ENCODE data around the gene FAM110A.
"Not testable (repeated sequence)": the region's sequence is repeated elsewhere in the genome, so short reads cannot be mapped to it uniquely, and the experiment has no call there.

FAM110A gene

GRCh38 chr20:833450-834150, at the start of gene FAM110A:
Gene FAM110A (plus strand): TSS chr20:833715. CDS start chr20:844805, 11,090 bp downstream.
- ATAC-seq (ENCODE audit: low read depth): peak; percentile 92
- Histone ChIP-seq H3K36me3 (ENCODE audit: low read depth) (no peaks in the 10 kb centered on the region; the same call in 1 of the 2 replicates), H3K4me1 (ENCODE audit: insufficient read depth, poor library complexity, severe bottlenecking) (peaks cover 17% of the 10 kb centered on the region), H3K27ac (ENCODE audit: poor library complexity, severe bottlenecking) (peak within 1 kb of the TSS; percentile 75), H3K4me3 (ENCODE audit: severe bottlenecking) (peak within 1 kb of the TSS; percentile 88), H3K27me3 (ENCODE audit: insufficient read depth, poor library complexity, severe bottlenecking) (no peaks in the 10 kb centered on the region), H3K9me3 (ENCODE audit: severe bottlenecking) (no peaks in the 10 kb centered on the region)
- DNase-seq (ENCODE audit: low spot score): peak; percentile 96
- no peak for TF ChIP-seq CTCF (IDR thresholded peaks at IDR 0.05; ENCODE audit: poor library complexity, severe bottlenecking)

GRCh38 chr20:787825-788224, 45.7 kb upstream of the FAM110A start:
- no peak overlapping the region for H3K4me3 ChIP-seq (ENCODE audit: severe bottlenecking)
- H3K4me1 ChIP-seq (ENCODE audit: insufficient read depth, poor library complexity, severe bottlenecking): no peaks in the 10 kb centered on the region
- ATAC-seq (ENCODE audit: low read depth): no peak
- H3K36me3 ChIP-seq (ENCODE audit: low read depth): no peaks in the 10 kb centered on the region
- H3K9me3 ChIP-seq (ENCODE audit: severe bottlenecking): peaks cover 3% of the 10 kb centered on the region
- DNase-seq (ENCODE audit: low spot score): no peak
- H3K27ac ChIP-seq (ENCODE audit: poor library complexity, severe bottlenecking): no peak overlapping the region
- peaks cover 24% of the 10 kb centered on the region for H3K27me3 ChIP-seq (ENCODE audit: insufficient read depth, poor library complexity, severe bottlenecking)
- no peak for TF ChIP-seq CTCF (IDR thresholded peaks at IDR 0.05; ENCODE audit: poor library complexity, severe bottlenecking)

DNA sequence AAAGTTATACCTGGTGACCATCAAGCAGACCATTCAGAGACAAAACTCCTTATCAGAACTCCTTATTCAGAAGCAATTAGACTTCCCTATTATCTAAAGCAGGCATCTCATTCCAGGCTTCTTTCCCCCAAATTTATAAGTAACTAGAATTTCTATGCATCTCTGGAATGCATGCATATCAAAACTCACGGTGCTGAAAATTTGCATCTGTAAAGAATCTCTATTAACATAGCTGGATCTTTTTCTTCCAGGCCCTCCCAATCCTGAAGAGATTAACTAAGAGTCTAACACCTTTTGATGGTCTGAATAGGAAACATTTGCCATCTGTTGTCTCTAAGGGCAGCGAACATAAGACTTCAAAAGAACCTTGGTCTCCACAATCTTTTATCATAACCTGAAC, 42.5 kb upstream of the FAM110A start:
- Histone ChIP-seq H3K9me3 (ENCODE audit: severe bottlenecking) (no peaks in the 10 kb centered on the region), H3K27ac (ENCODE audit: poor library complexity, severe bottlenecking) (no peak overlapping the region), H3K36me3 (ENCODE audit: low read depth) (no peaks in the 10 kb centered on the region), H3K4me1 (ENCODE audit: insufficient read depth, poor library complexity, severe bottlenecking) (no peaks in the 10 kb centered on the region), H3K4me3 (ENCODE audit: severe bottlenecking) (no peak overlapping the region), H3K27me3 (ENCODE audit: insufficient read depth, poor library complexity, severe bottlenecking) (peaks cover 42% of the 10 kb centered on the region)
- no peak for DNase-seq (ENCODE audit: low spot score)
- TF ChIP-seq CTCF (IDR thresholded peaks at IDR 0.05; ENCODE audit: poor library complexity, severe bottlenecking): no peak
- ATAC-seq (ENCODE audit: low read depth): no peak

- no peak overlapping the region for H3K4me3 ChIP-seq (ENCODE audit: severe bottlenecking)
- ATAC-seq (ENCODE audit: low read depth) (no peak), DNase-seq (ENCODE audit: low spot score) (no peak)
- no peaks in the 10 kb centered on the region for H3K36me3 ChIP-seq (ENCODE audit: low read depth)
- H3K27ac ChIP-seq (ENCODE audit: poor library complexity, severe bottlenecking): no peak overlapping the region
- TF ChIP-seq CTCF (IDR thresholded peaks at IDR 0.05; ENCODE audit: poor library complexity, severe bottlenecking): no peak
- peaks cover 54% of the 10 kb centered on the region for H3K27me3 ChIP-seq (ENCODE audit: insufficient read depth, poor library complexity, severe bottlenecking)
- H3K9me3 ChIP-seq (ENCODE audit: severe bottlenecking): no peaks in the 10 kb centered on the region
- no peaks in the 10 kb centered on the region for H3K4me1 ChIP-seq (ENCODE audit: insufficient read depth, poor library complexity, severe bottlenecking)
These were observed 41.3 kb upstream of the FAM110A start for GRCh38 chr20:792248-792647.

DNA sequence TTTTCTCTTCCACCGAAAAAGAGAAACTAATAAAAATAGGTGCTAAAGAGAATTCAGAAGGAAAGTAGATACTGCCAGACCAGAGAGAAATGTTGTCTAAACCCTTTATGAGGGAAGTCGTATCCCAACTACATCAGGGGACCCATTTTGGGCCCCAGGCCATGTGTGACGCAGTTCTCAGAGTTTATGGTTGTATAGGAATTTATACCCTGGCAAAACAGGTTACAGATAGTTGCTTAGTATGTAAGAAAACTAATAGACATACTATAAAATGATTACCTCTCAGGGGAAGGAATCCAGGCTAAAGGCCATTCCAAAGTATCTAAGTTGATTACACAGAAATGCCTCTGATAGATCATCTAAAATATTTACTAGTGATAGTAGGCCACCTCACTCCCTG, 36.6 kb upstream of the FAM110A start:
- DNase-seq (ENCODE audit: low spot score): no peak
- H3K4me3 ChIP-seq (ENCODE audit: severe bottlenecking): no peak overlapping the region
- ATAC-seq (ENCODE audit: low read depth): no peak
- H3K9me3 ChIP-seq (ENCODE audit: severe bottlenecking): no peaks in the 10 kb centered on the region
- peaks cover 31% of the 10 kb centered on the region for H3K27me3 ChIP-seq (ENCODE audit: insufficient read depth, poor library complexity, severe bottlenecking)
- no peak for TF ChIP-seq CTCF (IDR thresholded peaks at IDR 0.05; ENCODE audit: poor library complexity, severe bottlenecking)
- H3K36me3 ChIP-seq (ENCODE audit: low read depth): no peaks in the 10 kb centered on the region
- no peaks in the 10 kb centered on the region for H3K4me1 ChIP-seq (ENCODE audit: insufficient read depth, poor library complexity, severe bottlenecking)
- H3K27ac ChIP-seq (ENCODE audit: poor library complexity, severe bottlenecking): no peak overlapping the region

DNA sequence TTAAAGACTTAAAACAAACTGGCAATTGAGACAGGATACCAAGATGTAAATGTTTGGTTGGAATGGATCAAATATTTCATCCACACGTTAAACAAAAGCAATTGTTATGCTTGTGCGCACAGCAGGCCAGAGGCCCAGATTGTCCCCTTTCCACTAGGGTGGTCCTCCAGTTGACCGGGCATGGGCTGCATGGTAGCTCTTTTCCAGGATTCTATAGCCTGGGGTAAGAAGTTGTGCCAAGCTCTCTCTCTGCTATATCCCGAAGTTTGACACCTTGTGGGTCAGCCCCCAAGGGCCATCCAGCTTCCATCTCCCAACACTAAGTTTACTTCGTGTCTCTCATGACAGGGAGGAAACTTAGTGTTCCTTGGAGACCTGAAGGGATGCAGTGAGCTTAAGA, 34.8 kb upstream of the FAM110A start:
- not testable (repeated sequence) for H3K36me3 ChIP-seq (ENCODE audit: low read depth); DNase-seq (ENCODE audit: low spot score); H3K9me3 ChIP-seq (ENCODE audit: severe bottlenecking); ATAC-seq (ENCODE audit: low read depth); H3K27ac ChIP-seq (ENCODE audit: poor library complexity, severe bottlenecking); H3K4me1 ChIP-seq (ENCODE audit: insufficient read depth, poor library complexity, severe bottlenecking); H3K4me3 ChIP-seq (ENCODE audit: severe bottlenecking)
- H3K27me3 ChIP-seq (ENCODE audit: insufficient read depth, poor library complexity, severe bottlenecking): peaks cover 28% of the 10 kb centered on the region

DNA sequence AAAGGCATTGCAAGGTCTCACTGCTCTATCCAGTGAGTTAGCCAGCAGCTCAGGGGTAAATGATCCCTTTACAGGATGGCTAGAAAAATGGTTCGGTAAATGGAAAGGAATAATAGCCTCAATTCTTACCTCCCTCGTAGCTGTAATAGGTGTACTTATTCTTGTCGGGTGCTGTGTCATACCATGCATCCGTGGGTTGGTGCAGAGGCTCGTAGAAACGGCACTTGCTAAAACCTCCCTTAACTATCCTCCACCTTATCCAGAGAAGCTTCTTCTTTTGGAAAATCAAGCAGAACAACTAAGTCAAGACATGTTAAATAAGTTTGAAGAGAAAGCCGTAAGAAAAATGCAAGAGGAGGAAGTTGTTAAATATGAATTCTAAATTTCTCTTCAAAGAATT, 33.5 kb upstream of the FAM110A start:
- DNase-seq (ENCODE audit: low spot score); H3K27ac ChIP-seq (ENCODE audit: poor library complexity, severe bottlenecking); H3K36me3 ChIP-seq (ENCODE audit: low read depth); H3K4me3 ChIP-seq (ENCODE audit: severe bottlenecking); H3K9me3 ChIP-seq (ENCODE audit: severe bottlenecking); ATAC-seq (ENCODE audit: low read depth); H3K4me1 ChIP-seq (ENCODE audit: insufficient read depth, poor library complexity, severe bottlenecking): not testable (repeated sequence)
- H3K27me3 ChIP-seq (ENCODE audit: insufficient read depth, poor library complexity, severe bottlenecking): peaks cover 18% of the 10 kb centered on the region
